Measurements from ENCODE around the gene NR5A1.

Gene NR5A1

GRCh38 chr9:124479371-124479770, 27.8 kb downstream of the NR5A1 start:
- DNase-seq, result no peak

DNA sequence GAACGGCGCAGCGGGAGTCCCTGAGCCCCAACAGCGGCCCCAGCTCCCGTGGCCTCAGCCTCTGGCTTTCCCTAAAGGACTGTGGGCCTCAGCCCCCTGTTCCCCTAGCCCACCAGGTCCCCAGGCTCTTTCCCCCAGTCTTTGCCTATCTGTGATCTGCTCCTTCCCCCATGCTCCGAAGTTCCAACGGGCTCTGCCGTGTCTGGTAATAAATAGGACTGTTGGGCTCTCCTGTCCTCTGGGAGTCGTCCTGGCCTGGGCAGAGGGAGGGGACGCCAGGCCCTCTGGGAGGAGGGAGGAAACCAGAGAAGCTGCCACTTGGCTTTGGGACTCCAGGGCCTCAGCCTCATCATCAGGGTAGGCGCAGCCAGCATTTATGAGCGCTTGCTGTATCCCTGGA, 28.8 kb downstream of the NR5A1 start:
- no peak for DNase-seq

DNA sequence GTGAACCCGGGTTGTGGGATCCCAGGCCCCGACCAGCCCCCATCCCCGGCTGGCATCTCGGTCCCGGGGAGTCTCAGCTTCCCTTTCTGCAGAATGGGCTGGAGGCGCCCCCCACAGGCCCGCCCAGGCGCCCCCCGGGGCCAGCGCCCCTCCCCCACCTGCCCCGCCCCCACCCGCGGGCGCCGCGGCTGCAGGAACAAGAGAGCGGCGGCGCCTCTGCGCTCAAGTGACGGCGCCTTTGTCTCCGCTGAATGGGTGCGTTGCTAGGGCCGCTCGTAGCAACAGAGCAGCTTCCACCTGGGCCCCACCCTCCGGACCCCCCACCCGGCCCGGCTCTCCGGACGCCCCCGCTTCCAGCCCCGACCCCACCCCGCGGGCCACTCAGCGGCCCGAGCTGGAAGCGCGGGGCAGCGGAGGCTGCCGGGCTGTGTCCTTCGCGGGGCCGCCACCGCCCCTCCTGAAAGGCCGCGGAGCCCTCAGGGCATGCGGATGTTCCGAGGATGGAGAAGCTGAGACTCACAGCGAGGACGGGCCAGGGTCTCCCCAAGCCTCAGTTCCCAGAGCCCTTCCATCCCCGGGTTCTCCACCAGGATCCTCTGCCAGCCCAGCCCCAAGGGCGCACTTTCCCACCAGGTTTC, 29.4 kb downstream of the NR5A1 start:
- DNase-seq, result no peak

DNA sequence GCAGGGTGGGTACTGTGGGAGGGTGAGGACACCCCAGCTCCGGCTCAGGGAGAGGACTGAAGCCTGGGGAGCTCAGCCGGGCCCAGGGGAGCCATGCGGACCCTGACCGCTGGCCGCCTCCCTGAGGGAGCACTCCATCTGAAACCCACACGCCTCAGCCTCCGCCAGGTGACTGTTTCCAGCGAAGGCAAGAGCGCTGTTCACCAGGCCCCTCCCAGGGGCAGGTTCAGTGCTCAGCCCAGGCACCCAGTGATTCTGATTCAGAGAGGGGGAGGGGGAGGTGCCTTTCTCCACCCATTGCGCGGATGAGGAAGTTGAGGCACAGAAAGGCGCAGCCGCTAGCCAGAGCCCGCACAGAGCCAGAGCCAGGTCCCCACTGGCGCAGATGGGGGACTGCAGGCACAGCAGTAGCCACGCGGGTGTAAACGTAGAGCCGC, 30.0 kb downstream of the NR5A1 start:
- DNase-seq, result no peak

DNA sequence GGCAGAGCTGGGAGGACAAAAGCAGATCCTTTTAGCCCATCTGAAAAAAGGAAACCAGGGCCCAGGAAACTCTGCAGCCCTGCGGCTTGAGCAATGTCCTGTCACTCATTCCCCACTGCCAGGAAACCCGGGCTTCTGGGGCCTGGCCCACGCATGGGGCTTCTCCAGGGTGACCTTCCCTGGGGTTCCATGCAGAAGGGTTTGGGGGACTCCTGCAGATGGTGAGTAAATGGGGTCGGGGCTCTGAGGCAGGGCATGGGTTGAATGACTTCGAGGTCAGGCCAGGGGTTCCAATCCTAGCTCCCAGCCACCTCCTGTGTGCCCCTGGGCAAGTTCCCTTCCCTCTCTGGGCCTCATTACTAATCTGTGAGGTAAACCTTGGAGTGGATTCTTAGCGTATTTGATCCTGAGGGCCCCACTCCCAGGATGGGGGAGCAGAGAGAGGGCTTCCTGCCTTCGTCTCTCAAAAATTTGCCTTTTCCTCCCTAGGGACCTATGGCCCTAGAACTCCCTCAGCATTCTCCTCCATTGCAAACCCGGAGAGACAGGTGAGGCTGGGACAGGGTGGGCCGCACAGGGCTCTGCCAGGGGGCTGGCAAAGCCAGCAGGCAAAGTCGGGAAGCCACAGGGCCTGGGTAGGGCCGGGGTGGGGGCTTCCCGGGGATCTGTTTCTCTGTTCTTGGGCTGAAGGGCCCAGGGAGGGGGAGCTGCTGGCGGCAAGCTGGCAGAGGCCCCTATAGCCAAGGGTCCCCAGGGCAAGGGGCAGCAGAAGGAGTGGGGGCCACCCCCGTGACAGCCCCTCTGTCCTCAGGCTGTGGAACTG, 31.1 kb downstream of the NR5A1 start:
- no peak for DNase-seq

DNA sequence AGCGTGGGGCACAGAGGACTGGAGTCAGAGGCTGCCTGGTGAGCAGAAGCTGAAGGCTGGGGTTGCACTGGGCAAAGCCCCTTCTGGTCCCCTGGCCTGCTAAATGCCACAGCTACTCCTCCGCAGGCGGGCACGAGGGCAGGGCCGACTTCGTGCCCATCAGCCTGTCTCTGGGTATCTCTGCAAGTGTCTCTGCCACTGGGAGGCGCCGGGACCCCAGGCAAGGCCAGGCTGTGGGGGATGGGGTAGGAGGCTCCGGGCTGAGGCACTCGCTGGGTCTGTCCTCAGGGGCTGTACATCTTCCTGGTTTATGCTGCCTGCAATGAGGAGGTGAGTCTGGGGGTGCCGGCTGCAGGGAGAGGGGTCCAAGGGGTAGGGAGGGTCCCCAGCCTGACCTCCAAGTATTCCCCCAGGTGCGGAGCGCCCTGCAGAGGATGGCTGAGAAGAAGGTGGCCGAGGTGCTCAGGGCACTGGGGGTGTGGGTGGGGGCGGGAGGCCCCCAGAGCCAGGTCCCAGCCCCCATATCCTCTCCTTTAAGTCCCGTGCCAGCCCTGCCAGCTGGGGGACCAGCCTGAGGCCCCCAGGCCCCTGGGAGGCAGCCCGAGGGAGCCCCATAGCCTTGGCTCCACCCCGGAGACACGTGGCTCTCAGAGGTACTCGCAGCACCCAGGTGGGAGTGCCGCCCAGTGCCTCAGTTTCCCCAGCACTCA, 31.9 kb downstream of the NR5A1 start:
- no peak for DNase-seq

GRCh38 chr9:124474151-124474550, 33.0 kb downstream of the NR5A1 start:
- no peak for DNase-seq

DNA sequence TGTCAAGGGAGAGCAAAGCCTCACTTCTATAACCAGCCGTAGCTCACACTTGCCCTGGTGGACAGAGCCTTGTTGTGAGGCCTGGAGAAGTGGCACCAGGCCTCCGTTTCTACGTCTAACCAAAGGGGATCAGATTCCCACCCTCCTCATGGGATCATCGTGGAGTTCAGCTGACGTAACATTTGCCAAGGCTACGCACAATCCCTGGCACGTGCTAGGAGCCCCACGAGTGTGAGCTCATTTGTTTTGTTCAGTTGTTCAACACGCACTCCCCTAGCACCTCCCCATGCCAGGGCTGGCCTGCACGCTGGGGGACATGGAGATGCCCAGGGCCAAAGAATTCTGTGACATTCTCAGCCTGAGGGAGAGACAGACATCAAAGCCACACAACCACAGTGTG, 33.9 kb downstream of the NR5A1 start:
- DNase-seq, result no peak

GRCh38 chr9:124472770-124473169, 34.4 kb downstream of the NR5A1 start:
- DNase-seq, result no peak

DNA sequence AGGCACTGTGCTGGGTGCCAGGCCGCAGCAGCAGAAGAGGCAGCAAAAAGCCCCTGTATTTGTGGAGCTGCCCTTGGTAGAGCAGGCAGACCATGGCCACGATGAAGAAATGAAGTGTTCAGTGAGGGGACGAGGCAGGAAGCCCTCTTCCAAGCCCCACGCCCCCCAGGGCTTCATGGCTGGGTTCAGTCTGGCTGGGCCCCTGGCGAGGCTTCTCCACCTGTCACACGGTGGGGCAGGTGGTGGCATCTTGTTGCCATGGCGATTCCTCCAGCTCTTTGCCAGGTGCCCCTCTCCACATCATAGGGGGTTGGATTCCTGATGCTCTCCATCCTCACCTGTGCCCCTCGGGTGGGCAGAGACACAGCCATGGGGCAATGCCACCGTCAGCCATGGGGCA, 35.4 kb downstream of the NR5A1 start:
- no peak for DNase-seq

- no peak for DNase-seq
Measured at GRCh38 chr9:124470726-124471125, 36.5 kb downstream of the NR5A1 start.

GRCh38 chr9:124470306-124470705, 36.9 kb downstream of the NR5A1 start:
- no peak for DNase-seq

GRCh38 chr9:124469011-124469832, 38.0 kb downstream of the NR5A1 start:
- no peak for DNase-seq

GRCh38 chr9:124468061-124468740, 39.0 kb downstream of the NR5A1 start:
- no peak for DNase-seq

DNA sequence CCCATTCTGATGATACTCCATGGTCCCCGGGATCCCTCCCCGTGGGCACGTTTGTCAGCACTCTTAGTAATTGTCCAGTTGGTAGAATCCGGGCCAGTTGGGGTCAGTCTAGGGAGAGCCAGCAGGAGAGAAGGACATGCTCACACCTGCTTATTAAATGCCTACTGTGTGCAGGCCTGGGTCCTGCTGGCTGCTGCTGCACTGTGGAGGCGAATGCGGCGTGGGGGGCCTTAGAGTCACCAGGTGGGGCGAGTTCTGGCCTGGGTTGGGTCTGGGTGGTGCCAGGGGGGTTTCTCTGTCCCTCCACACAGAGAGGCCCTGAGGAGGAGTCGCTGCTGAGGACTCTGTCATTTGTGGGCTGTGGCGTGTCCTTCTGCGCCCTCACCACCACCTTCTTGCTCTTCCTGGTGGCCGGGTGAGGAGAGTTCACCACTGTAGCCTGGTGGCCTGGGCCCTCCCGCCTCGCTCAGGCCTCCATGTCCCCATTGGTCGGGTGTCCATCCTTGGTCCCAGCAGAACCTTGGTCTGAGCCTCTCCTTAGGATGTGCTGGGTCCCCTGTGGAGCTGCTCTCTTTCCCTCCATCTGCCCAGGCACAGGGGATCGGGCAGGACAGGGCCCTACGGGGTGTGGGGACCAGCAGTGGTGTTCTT, 39.7 kb downstream of the NR5A1 start:
- DNase-seq, result no peak

DNA sequence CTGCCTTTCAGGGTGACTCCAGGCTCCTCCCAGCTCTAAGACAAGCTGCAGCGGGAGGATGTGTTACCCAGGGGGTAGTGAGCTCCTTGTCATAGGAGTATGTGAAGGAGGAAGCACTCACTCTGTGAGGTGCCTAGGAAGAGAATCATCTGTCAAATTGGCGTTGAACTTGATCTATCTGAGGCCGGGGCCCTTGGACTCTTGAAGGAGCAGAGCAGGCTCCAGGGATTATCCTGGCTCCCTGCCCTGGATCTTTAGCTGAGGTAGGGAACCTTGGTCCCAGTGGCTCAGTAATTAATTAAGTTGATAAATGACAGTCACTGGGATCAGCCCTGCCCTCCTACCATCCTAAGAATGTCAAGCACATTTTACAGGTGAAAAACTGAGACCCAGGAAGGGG, 41.5 kb downstream of the NR5A1 start:
- DNase-seq, result no peak

- DNase-seq, result no peak
Measured at GRCh38 chr9:124462739-124463138, 44.5 kb downstream of the NR5A1 start.

- DNase-seq, result no peak
Measured at GRCh38 chr9:124458441-124458840, 48.8 kb downstream of the NR5A1 start.

DNA sequence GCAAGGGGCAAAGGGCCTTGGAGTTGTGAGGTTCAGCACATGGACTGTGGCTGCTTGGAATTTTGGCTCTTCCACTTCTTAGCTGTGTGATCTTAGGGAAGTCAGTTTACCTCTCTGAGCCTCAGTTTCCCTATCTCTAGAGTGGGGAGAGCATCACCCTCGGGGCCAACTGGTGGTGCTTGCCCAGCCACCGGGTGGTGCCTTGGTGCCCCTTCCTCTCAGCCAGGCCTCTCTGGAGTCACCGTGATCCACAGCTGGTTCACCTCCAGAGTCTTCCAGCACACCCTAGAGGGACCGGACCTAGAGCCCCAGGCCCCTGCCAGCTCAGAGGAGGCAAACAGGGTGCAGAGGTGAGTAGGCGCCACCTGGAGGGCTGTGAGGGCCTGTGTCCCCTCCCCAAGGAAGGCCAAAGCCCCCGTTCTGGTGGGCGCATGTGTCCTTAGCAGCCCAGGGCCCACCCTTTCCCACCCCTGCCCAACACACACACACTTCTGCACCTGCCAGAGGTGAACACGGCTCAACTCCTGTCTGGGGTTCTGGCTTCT, 49.2 kb downstream of the NR5A1 start:
- no peak for DNase-seq

GRCh38 chr9:124457079-124457886, 49.9 kb downstream of the NR5A1 start:
- DNase-seq, result no peak
